HG03159 (cell line): ENCODE results near the gene NEFH.
"Not testable (repeated sequence)": the region's sequence is repeated elsewhere in the genome, so short reads cannot be mapped to it uniquely, and the experiment has no call there.

ENCODE experiments used
- ATAC-seq: cut with Tn5 transposase; IDR thresholded peaks from one replicate; pipeline ENCODE4 v1.9.1; 2021; ENCODE audit warnings: mild to moderate bottlenecking, moderate library complexity; ENCODE audit not compliant: unreplicated experiment

The NEFH gene

DNA sequence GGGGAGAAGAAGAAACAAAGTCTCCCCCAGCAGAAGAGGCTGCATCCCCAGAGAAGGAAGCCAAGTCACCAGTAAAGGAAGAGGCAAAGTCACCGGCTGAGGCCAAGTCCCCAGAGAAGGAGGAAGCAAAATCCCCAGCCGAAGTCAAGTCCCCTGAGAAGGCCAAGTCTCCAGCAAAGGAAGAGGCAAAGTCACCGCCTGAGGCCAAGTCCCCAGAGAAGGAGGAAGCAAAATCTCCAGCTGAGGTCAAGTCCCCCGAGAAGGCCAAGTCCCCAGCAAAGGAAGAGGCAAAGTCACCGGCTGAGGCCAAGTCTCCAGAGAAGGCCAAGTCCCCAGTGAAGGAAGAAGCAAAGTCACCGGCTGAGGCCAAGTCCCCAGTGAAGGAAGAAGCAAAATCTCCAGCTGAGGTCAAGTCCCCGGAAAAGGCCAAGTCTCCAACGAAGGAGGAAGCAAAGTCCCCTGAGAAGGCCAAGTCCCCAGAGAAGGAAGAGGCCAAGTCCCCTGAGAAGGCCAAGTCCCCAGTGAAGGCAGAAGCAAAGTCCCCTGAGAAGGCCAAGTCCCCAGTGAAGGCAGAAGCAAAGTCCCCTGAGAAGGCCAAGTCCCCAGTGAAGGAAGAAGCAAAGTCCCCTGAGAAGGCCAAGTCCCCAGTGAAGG, 9.2 kb downstream of the NEFH start:
- ATAC-seq, result not testable (repeated sequence)

- no peak for ATAC-seq
Measured at GRCh38 chr22:29491012-29491411, 11.0 kb downstream of the NEFH start.

- no peak for ATAC-seq
Measured at GRCh38 chr22:29493636-29494035, 13.6 kb downstream of the NEFH start.

GRCh38 chr22:29499852-29500251, 19.8 kb downstream of the NEFH start:
- no peak for ATAC-seq

- no peak for ATAC-seq
Measured at GRCh38 chr22:29503811-29504372, 23.9 kb downstream of the NEFH start.

DNA sequence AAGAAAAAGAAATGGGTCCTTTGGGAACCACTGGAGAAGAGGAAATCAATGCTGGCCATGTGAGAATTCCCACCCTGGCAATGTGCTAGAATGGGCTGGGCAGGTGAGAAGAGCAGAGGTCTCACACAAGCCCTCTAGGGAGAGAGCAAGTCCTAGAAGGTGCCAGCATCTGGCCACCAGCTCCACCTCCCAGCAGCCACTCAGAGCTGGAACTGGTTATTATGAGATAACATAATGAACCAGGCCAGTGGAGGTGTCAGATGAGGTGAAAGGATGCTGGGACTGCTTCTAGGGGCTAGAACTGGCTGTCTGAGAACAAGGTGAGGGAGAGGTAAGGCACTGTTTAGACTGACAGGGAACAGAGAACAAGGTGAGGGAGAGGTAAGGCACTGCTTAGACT, 29.3 kb downstream of the NEFH start:
- ATAC-seq, result no peak

GRCh38 chr22:29509815-29510214, 29.8 kb downstream of the NEFH start:
- ATAC-seq, result no peak

- ATAC-seq, result no peak
Measured at GRCh38 chr22:29510542-29510941, 30.5 kb downstream of the NEFH start.

DNA sequence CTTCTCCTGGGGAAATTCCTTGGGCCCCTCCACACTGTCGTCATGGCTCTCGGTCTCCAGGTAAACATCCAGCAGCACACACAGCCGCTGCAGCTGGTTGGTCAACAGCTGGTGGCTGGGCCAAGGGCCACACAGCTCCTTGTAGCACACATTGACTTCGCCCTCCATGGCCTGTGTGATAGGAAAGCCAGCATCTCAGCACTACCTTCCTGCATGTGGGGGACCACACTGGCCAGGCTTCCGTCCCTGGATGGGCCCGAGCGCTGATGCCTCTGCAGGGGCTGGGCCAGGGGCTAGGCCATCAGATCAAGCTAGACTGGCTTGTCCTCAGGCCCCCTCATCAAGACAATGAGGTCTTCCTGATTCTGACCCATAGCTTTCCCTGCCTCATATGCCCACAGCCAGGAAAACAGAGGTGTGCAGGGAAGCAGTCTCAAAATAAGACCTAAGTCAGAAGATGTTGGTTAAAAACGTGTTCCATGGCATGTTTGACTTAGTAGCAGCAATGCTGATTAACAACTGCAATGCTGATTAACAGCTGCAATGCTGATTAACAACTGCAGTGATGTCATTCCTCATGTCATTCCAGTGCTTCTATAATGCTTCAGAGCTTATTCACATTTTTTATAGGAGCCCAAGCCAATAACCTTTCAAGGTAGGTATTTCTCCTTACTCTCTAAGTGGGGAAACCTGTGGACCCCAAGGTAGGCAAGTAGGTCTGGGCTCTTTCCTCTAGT, 31.3 kb downstream of the NEFH start:
- no peak for ATAC-seq

- no peak for ATAC-seq
Measured at GRCh38 chr22:29512031-29512430, 32.0 kb downstream of the NEFH start.

DNA sequence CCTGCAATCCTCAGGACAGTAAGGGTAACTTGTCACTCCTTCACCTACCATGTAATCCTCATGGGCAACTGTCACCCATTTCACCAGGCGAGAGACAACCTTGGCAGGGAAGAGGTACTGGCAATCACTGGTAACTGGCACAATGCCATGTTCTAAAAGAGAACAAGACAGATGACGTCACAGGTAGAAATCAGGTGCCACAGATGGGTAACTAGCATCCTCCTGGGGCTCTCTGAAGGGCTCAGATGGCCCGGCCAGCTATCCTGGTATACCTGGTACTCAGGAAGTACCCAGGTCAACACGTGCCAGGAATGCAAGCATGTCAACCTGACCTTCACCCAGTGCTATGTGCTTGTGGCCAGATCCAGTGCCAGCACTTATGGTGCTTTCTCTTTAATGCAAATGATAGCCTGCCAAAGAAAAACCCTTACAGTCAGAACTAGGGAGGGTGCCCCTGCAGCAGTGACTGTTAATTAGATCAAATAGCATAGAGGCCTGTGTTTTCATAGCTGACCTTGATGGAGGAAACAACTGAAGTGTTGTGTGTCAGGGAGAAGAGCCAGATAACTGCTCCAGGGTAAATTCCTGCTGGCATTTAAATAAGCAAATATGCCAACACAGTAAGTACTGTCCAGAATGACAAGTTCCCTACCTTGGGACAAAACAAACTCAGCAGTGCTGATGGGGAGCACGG, 37.3 kb downstream of the NEFH start:
- no peak for ATAC-seq

- ATAC-seq, result no peak
Measured at GRCh38 chr22:29518427-29518826, 38.4 kb downstream of the NEFH start.

DNA sequence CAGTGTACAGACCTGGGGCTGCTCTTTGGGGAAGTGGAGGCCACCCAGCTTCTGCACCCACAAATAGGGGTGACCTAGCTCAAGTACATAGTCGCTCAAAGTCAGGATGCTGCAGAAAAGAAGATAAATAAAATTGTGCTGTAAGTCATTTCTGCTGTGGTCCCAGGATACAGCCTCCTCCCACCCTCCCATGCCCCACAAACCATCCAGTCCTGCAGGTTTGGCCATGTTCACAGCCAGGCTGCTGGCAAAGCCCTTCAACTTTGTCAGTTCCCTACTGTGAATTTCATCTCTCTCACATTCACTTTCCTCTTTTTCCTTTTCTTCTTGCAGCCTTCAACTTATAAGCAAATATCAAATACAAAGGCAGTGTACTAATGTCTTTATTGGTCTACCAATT, 40.0 kb downstream of the NEFH start:
- ATAC-seq, result no peak

DNA sequence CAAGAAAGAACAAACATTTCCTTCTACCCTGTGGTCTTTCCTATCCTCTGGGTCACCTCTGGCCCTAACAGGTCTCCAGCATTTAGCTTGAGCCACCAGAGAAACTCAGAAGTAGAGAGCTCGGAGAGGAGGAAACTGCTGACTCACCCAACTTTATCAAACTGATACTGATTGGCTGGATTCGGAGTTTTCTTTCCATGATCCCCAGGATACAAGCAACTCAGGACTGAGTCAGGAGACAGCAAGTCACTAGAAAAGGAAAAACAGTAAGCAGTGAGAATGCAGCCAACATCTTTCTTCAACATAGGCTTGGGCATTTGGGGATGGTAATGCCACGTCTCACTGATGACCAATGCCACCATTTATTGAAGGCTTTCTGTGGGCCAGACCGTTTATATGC, 40.8 kb downstream of the NEFH start:
- ATAC-seq, result no peak

DNA sequence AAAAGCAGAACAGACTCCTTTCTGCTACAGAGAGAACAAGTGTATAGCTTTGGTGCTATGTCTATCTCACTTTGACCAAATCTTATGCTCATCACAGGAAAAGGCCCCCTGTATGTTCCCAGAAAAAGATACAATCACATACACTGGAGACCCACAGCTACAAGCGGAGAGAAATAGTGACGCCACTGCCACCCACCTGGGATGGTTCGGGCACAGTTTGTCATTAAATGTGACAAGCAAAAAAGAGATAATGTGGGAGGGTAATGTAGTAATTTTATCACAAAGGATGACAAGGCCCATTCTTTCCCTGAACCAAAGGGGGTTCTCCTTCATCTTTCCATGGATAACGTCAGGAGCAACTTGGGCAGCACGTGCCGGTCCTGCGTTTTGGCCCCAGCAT, 41.5 kb downstream of the NEFH start:
- no peak for ATAC-seq

- no peak for ATAC-seq
Measured at GRCh38 chr22:29523761-29524160, 43.7 kb downstream of the NEFH start.

DNA sequence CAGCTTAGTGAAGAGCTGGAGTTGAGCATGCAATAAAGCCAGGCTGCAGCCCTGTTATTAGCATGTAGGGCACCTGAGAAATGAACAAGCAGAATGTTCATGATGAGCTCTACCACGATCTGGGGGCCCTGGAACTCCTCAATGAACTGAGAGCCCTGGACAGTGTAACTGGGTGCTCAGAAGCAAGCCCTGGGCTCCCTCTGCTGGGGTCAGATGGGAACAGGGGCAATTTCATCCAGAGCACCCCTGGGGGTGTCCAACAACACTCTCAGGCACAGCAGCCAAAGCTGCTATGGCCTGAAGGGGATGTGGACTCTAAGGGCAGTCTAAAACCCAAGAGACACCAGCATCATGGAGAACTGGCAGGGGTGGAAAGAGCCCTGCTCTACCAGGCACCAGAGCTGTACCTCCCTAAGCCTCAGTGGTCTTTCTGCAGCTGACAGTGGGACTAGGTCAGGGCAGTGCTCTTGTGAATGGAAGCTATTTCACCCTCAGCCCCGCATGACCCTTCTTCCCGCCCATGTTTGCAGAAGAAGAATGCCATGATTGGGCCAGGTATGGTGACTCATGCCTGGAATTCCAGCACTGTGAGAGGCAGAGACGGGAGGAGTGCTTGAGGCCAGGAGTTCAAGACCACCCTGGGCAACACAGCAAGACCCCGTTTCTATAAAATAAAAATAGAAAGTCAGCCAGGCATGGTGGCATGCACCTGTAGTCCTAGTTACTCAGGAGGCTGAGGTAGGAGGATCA, 44.6 kb downstream of the NEFH start:
- ATAC-seq, result no peak

DNA sequence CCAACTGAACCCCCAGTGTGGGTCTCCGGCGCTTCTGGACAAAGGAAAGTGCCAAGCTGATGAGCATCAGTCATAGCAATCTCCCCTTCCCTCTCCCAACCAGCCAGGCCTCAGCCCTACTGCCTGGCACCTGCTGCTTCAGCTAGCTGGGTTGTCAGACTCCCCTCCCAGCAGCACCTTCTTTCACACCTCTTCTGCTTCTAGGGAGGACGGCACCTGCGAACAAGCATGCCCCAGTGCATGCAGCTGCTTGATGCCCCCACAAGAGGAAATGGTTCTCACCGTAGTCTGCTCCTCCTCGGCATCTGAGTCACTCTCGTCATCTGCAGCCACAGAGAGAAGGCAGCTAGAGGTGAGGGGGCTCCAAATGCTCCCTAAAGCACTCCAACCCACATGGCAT, 48.1 kb downstream of the NEFH start:
- ATAC-seq, result no peak

DNA sequence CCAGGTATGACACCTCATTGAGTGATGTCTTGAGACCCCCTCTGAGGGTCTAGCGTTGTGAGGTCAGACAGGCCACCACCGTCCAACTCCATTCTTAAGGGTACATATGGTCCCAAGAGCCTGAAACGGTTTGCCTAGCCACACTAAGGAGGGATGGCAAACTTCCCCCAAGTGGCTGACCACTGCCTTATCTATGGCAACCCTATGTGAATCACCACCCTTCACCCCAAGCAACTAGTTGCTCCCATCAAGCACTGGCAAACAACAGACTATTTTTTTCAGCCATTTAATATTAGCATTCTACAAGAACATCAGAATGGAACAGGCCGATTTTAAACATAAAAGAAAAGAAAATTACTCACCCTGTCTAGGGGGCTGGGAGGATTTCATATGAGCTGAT, 50.7 kb downstream of the NEFH start:
- no peak for ATAC-seq

GRCh38 chr22:29531419-29531818, 51.4 kb downstream of the NEFH start:
- ATAC-seq, result no peak

DNA sequence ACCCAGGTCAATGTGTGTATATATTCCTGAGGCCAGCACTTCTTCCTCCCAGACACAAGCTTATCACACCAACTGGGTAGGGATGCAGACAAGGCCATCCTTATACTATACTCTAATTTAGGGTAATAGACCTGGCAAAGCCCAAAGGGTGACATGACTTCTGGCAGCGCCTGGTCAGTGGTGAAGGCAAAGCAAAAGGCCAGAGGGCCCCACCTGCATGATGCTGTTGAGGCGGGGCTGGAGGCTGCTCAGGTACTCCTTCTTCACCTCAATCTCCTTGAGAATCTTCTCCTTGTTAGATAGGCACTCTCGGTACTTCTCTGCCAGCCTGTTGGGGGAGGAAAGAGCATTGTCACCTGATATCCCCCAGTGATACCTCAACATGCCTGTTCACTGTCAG, 56.4 kb downstream of the NEFH start:
- ATAC-seq, result no peak
